ENCODE results near the gene CPSF3. TPM values are rescaled to one million over a fixed set of nuclear protein-coding genes. Genes with fewer than 3 reads are reported as not detected.

Gene CPSF3
- total and polyA plus RNA-seq, 2 of the 13 experiments (the other 11 are each of a cell fraction or from before 2014, with no cell fraction given) = 19.8 to 93.0 TPM

GRCh38 chr2:9423100-9423921 lies at the start of gene CPSF3, which contains the start of gene ITGB1BP1 (continued):
- TF ChIP-seq AHDC1 (CRISPR knock-in tag; IDR thresholded peaks at IDR 0.05; ENCODE audit: borderline replicate concordance) (0 out of 2 replicates have a peak, but pooled peaks have one; percentile 14), ZNF629 (CRISPR knock-in tag; conservative IDR thresholded peaks at IDR 0.05) (peak; percentile 65), SP5 (CRISPR knock-in tag; IDR thresholded peaks at IDR 0.05; ENCODE audit: borderline replicate concordance, low read depth) (peak; percentile 51; the same call in 1 of the 2 replicates), ZFYVE20 (CRISPR knock-in tag; IDR thresholded peaks at IDR 0.05; ENCODE audit: borderline replicate concordance, low read depth) (no peak), ZNF644 (CRISPR knock-in tag; IDR thresholded peaks at IDR 0.05; ENCODE audit: low read depth) (peak; percentile 47; the same call in 1 of the 2 replicates), ZFP62 (CRISPR knock-in tag; IDR thresholded peaks at IDR 0.05) (no peak), ZNF614 (CRISPR knock-in tag; IDR thresholded peaks at IDR 0.05; ENCODE audit: borderline replicate concordance) (peak; percentile 26; the same call in 1 of the 2 replicates), ZNF331 (CRISPR knock-in tag; IDR thresholded peaks at IDR 0.05) (peak; percentile 44; the same call in 1 of the 2 replicates), ZKSCAN8 (CRISPR knock-in tag; IDR thresholded peaks at IDR 0.05; ENCODE audit: borderline replicate concordance) (0 out of 2 replicates have a peak, but pooled peaks have one; percentile 29), ZNF343 (CRISPR knock-in tag; IDR thresholded peaks at IDR 0.05) (peak; percentile 75; the same call in 1 of the 2 replicates), ZNF75D (CRISPR knock-in tag; IDR thresholded peaks at IDR 0.05; ENCODE audit: borderline replicate concordance) (no peak), ETV5 (CRISPR knock-in tag; IDR thresholded peaks at IDR 0.05; ENCODE audit: borderline replicate concordance) (peak; percentile 77), TBX2 (CRISPR knock-in tag; IDR thresholded peaks at IDR 0.05; ENCODE audit: borderline replicate concordance) (peak; percentile 91), ZFP36L2 (CRISPR knock-in tag; IDR thresholded peaks at IDR 0.05) (no peak; the same call in 1 of the 2 replicates), SP2 (CRISPR knock-in tag; IDR thresholded peaks at IDR 0.05) (peak; percentile 69)
- TF ChIP-seq, protein P1, sequence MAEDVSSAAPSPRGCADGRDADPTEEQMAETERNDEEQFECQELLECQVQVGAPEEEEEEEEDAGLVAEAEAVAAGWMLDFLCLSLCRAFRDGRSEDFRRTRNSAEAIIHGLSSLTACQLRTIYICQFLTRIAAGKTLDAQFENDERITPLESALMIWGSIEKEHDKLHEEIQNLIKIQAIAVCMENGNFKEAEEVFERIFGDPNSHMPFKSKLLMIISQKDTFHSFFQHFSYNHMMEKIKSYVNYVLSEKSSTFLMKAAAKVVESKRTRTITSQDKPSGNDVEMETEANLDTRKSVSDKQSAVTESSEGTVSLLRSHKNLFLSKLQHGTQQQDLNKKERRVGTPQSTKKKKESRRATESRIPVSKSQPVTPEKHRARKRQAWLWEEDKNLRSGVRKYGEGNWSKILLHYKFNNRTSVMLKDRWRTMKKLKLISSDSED (CRISPR knock-in tag; IDR thresholded peaks at IDR 0.05) = 0 out of 2 replicates have a peak, but pooled peaks have one; percentile 23
- TF ChIP-seq, protein P2, sequence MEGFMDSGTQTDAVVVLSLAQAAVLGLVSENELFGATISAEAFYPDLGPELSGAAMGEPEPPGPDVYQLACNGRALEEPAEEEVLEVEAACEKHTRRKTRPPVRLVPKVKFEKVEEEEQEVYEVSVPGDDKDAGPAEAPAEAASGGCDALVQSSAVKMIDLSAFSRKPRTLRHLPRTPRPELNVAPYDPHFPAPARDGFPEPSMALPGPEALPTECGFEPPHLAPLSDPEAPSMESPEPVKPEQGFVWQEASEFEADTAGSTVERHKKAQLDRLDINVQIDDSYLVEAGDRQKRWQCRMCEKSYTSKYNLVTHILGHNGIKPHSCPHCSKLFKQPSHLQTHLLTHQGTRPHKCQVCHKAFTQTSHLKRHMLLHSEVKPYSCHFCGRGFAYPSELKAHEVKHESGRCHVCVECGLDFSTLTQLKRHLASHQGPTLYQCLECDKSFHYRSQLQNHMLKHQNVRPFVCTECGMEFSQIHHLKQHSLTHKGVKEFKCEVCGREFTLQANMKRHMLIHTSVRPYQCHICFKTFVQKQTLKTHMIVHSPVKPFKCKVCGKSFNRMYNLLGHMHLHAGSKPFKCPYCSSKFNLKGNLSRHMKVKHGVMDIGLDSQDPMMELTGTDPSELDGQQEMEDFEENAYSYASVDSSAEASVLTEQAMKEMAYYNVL (CRISPR knock-in tag; IDR thresholded peaks at IDR 0.05; ENCODE audit: borderline replicate concordance) = no peak; the same call in 1 of the 2 replicates
- TF ChIP-seq, protein P3, sequence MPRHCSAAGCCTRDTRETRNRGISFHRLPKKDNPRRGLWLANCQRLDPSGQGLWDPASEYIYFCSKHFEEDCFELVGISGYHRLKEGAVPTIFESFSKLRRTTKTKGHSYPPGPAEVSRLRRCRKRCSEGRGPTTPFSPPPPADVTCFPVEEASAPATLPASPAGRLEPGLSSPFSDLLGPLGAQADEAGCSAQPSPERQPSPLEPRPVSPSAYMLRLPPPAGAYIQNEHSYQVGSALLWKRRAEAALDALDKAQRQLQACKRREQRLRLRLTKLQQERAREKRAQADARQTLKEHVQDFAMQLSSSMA (CRISPR knock-in tag; IDR thresholded peaks at IDR 0.05) = peak; percentile 89; the same call in 1 of the 2 replicates
